ENCODE measurements around the gene KMT2B.

- TF ChIP-seq CTCF (IDR thresholded peaks at IDR 0.05) = no peak
- TF ChIP-seq POLR2A (IDR thresholded peaks at IDR 0.05) = no peak
Observed at GRCh38 chr19:35746531-35746930, 28.7 kb downstream of the KMT2B start.

All from right lobe of liver (tissue), 4 donors.